GM19239 (cell line): Measurements from ENCODE around the gene PPT2.
A peak's percentile ranks its signal among the peaks of the same experiment; 100 is the strongest.
"Not testable (repeated sequence)": the region's sequence is repeated elsewhere in the genome, so short reads cannot be mapped to it uniquely, and the experiment has no call there.

Experiments
- DNase-seq: peaks from one replicate; pipeline ENCODE4 v3.0.0; 2011; ENCODE audit warnings: low spot score; ENCODE audit not compliant: insufficient read length
- FAIRE-seq: peaks from 2 replicates; lab custom pipeline; 2011; peaks lifted over from hg19 to GRCh38; lab: Jason Lieb, UNC

Gene PPT2

DNA sequence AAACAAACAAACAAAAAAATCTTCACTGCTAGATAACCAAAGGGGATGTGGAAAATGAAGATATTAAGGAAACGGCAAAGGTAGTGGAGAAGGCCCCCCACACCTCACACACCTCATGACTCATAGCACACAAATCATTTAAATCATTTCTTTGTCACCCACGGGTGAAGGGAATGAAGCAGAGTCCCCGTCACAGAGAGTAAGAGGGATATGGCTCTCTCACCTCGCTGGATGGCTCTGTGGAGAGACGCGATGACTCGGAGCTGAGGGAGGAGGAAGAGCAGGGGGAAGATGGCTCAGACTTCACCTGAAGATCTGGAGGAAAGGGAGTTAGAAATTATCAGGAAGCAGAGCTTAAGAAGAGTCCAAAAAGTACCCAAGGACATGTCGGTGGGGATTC is 27.1 kb upstream of the PPT2 start:
- DNase-seq (no peak), FAIRE-seq (no peak)

DNA sequence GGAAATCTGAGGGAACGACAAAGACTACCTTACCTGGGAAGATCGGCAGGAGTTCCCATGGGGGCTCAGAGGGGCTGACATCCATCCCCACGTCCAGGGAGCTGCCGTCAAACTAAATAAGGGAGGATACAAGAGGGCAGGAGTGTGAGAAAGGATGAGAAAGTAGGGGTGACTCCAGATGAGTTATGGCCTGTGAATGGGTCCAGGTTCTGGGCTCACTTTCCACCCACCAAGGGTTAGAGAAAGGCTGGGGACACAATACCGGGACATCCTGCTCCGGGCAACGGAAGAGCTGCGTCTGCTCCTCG is 26.6 kb upstream of the PPT2 start:
- FAIRE-seq (no peak), DNase-seq (no peak)

DNA sequence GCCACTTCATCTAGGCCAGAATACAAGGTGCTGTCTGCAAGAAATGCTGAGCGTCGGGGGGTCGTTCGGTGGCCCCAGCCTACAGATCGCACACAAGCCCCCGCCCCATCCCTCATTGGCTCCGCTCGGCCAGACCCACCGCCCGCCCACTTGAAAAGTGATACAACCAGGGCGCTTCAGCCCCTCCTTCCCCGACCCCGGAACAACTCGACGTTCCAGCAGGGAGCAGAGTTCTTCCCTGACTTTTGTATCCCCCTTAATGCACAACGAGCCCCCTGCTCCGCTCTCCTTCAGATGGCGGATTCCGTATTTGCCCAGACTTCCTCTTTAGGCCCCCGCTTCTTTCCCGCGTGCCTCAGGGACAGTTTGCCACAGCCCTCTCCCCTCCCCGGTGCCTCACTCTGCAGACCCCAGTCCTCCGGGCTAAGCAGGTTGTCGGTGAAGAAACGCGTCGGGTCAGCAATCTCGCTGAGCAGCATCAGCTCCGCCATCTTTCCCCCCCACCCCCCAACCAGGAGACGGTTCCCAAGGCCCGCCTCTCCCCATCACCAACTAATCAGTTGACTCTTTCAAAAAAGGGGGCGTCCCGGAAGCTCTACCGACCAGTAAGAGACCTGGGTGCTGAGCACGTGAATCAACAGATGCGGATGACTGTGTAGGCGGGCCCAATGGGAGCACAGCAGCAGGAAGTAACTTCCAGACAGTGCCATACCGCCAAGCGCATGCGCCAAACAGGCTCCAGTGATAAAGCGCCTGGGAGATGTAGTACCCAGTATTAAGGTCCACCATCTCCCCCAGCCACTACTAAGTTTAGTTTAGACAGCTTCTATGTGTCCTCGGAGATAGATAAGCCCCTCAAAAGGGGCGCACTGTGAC is 26.0 kb upstream of the PPT2 start, which contains the start of gene ATF6B:
Gene ATF6B, minus strand, starts transcription at position 530 of the 876 bp plus-strand sequence. Its CDS starts 39 bp downstream, at position 491.
- FAIRE-seq = peak; percentile 92
- peak; percentile 96 for DNase-seq

DNA sequence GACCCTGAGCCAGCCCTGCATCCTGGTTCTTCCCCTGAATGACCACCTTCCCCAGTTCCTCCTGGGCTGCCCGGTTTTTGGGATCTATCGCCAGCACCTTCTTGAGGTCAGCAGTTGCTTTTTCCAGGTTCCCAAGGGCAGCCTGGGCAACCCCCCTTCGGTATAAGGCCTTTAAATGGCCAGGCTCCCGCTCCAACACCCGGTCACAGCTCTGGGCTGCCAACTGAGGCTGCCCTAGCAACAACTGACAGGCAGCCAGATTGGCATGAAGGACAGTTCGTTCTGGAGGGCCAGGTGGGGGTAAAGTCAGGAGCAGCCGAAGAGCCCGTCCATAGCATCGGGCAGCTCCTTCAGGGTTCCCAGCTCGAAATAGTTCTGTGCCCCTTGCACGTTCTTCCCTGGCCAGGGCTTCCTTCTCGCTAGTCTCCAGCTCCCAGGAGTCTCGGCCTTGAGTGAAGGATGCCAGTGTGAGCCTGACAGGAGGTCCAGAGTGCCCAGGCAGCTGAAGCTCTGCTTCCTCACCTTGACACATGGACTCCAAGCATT is 25.1 kb upstream of the PPT2 start:
- DNase-seq (no peak), FAIRE-seq (no peak)

DNA sequence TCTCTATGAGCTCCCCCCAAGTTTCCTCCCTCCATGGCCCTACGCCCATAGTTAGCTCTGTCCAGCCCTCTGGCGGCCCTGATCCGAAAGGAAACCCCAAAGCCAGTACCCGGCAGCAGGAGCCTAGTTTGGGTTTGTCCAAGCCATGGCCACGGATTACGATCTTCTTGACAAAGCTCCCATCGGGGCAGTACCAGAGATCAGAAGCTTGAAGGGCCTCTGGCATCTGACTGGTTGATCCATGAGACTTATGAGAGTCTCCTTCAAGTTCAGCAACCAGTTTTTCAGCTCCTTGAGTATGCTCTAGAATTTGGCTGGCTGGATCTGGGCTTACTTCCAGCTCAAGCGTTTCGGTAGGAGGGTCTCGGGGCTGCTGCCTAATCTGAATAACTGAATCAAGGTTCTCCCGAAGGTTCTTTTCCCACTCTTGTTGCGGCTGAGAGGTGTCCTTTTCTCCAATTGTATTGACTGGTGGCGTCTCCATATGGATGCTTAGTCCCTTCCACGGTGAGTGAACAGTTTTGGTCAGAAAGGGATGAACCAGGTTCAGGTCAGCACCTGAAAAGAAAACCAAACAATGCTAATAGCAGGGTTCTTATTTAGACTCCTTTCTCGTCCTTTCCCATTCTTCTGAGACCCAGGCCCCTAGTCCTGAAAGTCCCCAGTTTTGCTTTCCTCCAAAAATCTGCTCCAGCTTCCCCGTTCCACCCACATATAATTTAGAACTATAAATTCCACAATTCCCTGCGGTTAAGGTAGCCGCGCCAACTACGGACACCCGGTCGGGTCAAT is 24.4 kb upstream of the PPT2 start:
- FAIRE-seq (no peak), DNase-seq (no peak)

DNA sequence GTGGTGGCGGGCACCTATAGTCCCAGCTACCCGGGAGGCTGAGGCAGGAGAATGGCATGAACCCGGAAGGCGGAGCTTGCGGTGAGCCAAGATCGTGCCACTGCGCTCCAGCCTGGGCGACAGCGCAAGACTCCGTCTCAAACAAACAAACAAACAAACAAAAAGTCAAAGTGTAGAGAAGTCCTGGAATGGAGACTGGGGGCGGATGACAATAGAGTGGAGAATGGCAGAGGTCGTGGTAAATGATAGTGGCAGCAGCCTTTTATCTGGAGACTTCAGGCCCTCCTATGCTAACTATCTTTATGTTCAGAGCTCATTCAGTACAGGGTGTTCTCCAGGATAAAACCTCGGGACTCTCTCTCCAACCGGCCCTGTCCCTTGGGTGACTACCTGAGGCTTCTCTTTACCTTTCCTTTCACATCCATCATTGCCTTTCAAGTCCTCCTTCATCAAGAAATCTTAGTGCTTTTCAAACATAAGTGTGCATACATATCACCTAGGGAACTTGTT is 22.4 kb upstream of the PPT2 start:
- DNase-seq (no peak), FAIRE-seq (no peak)

DNA sequence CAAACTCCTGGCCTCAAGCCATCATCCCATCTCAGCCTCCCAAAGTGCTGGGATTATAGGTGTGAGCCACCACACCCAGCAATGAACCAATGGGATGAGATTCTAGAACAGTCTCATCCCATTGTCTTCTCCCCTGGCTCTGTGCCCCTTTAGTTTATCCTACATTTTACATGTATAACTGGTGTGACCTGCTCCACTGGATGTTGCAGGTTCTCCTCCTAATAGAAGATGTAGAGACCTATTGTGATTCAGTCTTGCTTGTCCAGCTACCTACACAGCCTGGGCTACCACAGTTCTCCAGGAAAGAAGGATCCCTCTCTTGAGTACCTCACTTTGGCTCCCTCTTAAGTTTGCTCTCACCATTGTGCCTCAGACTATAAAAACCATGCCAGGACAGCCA is 21.8 kb upstream of the PPT2 start:
- no peak for DNase-seq
- FAIRE-seq = no peak

DNA sequence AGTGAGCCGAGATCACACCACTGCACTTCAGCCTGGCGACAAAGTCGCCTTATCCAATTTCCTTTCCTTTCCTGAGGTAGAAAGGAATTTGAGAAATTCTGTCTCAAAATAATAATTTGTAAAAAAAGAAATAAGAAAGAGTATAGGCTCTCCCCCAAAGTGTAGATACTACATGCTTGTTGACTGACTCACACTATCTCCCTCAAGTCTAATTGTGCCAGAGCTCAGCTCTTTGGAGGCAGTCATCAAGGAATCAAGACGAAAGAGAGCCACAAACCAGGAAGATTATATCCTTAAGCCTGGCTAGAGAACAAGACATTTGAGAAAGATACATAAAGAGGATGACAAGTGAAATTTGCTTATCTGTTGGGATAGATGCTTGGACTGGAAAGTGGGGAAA is 20.2 kb upstream of the PPT2 start:
- DNase-seq (no peak), FAIRE-seq (no peak)

DNA sequence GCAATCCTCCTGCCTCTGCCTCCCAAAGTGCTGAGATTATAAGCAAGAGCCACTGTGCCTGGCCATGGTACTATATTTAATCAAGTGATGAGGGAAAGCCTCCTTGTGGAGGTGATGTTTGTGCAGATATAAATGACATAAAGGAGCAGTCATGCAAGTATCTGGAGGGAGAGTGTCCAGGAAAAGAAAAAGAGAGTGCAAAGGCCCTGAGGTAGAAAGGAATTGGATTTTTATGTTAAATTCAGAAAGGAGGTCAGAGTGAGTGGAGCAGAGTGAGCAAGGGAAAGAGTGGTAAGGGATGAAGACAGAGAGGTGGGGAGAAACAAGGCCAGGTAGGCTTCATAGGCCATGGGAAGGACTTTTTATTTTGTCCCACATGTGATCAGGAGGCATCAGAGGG is 16.5 kb upstream of the PPT2 start:
- FAIRE-seq = no peak
- no peak for DNase-seq

DNA sequence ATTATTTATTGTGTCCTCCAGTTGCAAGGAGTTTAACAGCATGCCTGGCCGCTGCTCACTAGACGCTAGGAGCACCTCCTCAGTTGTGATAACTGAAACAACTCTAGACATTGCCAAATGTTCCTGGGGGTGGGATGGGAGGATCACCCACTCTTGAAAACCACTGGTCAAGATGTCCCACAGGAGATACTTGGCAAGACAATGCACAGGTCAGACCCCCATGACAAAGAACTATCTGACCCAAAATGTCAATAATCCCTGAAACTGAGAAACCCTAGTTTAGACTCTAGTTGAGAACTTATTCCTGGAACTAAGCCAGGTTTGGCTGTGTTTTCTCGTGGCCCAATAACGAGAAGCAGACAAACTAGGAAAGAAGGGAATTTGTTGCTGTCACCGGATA is 14.4 kb upstream of the PPT2 start:
- DNase-seq (no peak), FAIRE-seq (no peak)

DNA sequence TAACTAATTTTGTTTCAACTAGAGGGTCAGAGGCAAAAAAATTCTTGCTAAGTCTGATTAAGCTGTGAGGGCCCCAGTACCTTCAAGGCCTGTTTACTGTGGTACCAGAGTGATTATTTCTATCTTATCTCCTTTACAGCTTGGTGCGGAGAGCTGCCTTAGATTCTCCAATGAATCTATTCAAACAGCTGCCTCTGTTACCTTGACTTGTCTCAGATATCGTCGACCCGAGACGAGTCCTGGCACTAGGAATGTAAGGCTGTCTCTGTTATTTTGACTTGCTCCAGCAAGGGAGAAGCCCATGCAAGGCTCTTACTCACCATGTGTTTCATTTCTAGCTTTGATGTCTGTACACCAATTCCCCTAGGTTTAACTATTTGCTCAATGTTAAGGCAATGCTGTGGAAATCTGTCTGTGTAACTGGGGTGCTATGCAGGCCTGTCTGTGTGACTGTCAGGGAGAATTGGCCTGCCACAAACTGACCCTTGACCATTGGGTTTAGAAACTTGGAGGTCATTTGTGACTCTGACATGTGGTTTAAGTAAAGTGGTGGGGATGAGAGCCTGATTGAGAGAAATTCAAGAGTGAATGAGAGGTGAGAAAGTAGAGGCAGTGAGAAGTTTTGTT is 13.4 kb upstream of the PPT2 start:
- FAIRE-seq (no peak), DNase-seq (no peak)

DNA sequence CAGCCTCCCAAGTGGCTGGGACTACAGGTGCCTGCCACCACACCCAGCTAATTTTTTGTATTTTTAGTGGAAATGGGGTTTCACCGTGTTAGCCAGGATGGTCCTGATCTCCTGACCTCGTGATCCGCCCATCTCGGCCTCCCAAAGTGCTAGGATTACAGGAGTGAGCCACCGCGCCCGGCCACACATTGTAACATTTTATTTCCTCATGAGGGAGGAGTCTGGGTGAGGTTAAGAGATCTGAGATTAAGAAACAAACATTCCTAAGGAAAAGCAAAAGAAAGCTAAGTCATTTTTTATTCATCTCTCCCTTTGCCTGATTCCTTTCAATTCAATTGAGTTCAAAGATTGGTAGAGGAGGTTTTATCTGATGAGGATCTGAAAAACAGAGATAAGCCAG is 9.7 kb upstream of the PPT2 start:
- not testable (repeated sequence) for DNase-seq, FAIRE-seq

DNA sequence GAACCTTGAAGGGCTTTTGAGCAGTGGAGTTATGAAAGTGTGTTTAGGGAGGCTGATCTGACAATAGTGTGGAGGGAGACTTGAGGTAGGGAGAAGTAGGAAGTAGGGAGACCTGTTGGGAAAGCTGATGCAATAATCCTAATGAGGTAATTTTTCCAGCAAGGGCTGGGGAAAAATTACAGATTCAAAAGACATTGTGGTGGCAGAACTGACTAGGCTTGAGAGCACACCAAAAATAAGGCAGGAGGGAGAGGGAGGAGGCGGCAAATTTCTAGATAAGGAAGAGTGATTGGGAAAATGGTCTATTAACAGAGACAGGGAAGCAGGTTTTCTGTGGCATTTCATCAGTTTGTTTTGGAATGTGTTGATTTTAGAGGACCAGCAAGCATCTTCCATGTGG is 7.7 kb upstream of the PPT2 start:
- FAIRE-seq (no peak), DNase-seq (no peak)

DNA sequence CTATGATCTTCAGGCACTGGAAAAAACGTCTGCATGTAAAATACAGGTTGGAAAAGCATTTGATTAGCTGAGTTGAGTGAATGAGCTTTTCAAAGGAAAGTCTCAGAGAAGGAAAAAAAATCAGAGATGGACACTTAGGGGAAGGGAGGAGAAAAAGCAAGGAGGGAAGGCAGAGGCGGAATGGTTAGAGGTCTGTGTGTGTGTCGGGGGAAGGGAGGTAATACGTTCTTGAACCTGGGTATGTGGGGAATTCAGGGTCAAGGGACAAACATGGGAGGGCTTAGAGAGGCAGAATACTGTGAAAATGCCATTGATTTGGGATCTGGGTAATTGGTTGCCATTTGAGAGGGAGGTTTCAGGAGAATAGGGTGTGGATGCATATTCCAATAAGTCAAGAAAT is 7.3 kb upstream of the PPT2 start:
- FAIRE-seq = no peak
- DNase-seq = no peak

DNA sequence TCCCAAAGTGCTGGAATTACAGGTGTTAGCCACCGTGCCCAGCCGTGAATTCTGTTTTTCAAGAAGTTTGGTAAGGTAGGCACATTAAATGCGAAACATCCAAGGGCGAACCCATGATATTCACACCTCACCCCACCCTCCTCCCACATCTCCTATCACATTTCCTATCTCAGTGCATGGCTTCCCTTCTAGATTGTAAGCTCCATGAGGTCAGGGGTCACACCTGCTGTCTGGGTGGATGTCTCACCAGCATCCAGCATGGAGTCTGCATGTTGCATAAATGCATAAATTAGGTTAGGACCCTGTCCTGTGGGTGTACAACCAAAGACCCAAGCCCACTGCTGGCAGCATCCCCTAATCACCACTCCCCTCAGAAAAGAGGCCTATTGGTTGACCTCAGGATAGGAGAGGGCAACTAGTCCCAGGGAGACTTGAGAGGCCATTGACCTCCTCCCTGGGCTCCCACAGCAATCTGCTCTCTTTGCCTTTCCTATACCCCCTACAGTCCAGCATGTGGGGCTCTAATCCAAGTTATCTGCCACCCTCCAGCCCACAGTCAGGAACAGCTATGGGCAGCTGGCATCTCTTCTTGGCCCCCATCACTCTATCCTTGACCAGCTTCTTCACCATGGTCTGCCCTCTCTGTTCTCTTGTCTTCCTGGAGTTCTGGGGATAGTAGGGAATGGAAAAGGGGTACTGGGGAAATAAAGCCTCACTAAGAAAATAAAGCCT is 6.4 kb upstream of the PPT2 start:
- FAIRE-seq = no peak

DNA sequence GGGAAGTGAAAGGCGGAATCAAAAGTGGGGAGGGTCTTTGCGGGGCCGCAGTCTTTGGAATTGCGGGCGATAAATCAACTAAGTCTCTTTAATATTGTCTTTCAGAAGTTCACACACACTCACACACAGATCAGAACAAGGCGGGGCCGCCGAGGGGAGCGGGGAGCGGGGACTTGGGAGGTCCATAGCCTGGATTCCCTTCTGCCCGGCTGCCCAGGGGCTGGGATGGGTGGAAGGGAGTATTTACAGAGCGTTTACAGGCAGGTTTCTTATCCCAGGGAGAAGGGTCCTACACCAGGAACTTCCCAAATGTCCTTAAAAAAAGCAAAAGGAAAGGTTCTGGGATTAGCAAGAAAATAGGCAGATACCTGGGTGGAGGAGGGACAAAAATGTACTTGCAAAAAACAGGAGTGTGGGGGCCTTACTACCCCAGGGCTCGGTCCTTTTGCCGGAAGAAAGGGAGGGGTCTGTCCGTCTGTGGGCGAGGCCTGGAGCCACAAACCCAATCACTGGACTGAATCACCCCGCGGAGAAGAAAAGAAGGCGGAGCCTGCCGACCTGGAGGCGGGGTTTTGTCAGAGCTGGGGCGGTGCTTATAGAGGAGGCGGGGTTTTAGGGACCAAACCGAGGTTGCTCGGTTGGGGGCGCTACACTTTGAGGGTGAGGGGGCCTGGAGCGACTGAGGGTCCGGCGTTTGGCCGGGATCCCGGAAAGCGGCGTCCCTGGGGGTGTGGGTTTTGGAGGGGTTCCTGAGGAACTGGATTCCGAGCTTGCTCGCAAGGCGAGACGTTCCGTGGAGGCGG is 5.5 kb upstream of the PPT2 start:
- FAIRE-seq (no peak), DNase-seq (no peak)

More for the DNA sequence above, 6.4 kb upstream of the PPT2 start:
- DNase-seq = no peak

DNA sequence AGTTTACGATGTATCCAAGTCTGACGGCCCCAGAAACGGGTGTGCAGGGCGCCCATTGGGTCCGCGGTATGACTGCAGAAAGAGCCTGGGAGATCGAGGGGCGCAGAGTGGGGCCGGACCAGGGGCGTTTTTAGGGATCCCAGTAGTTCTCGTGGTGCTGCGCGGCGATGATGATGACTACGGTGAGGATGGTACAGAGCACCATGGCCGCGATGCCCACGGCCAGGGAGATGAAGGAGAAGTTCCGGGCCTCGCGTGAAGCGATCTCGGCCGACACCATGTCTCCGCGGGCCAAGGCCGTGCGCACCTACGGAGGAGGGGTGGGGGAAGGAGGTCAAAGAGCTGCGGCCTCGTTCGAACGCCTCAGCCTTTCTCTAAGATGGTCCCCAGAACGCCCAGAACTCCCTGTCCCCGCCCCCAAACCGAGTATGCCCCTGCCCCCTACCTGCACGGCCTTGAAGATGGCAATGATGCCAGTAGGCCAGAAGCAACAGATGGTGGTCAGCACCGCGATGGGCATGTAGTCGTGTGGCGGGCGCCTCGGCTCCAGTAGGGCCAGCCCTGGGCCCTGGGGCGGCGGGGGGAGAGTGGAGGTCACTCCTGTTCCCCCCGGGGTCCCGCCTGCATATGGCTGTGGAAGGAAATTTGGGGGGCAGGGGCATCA is 4.7 kb upstream of the PPT2 start:
- DNase-seq = no peak
- no peak for FAIRE-seq

DNA sequence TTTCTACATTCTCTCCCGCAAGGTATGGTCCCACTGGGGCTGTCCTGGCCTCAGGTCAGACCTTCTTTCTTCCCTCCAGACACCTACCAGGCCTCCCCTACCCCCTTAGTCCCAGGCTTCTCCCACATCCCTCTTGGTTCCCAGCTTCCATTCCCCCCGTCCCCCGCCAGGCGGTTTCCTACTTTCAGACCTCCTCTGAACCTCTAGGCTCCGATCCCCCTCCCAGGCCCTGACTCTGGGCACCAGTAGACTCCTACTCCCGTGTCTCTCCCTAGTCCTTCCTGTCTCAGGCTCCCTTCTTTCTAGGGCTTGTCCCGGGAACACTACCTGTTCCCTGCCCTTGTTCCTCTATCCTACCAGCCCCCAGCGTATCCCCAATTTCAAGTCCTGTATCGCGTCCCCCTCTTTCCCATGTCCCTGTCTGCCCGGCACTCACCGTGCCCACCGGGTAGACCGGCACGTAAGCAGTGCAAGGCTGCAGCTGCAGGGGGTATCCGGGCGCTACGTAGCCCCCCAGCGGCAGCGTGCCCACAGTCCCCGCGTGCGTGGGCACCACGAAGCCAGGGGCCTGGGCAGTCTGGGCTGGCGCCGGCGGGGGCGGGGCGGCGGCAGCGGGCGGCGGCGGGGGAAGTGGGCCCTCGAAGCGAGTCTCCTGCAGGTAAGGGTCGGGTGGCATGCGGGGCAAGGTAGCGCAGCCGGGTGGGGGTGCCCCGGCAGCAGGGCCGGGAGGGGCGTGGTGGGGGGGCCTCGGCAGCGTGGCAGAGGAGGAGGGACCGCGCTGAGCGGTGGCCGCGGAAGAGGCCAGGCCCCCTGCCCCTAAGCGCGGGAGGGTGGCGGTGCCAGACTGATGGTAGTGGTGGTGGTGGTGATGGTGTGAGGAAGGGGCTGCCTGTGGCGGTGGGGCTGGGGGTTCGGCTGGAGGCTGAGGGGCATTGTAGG is 3.7 kb upstream of the PPT2 start:
- FAIRE-seq = no peak

More for the DNA sequence above, 3.7 kb upstream of the PPT2 start:
- no peak for DNase-seq
